Testis (tissue), 2 donors: ENCODE data around the gene IKBKE.

Source experiments
- POLR2A ChIP-seq: fragments of 450-650 bp; IDR thresholded peaks from one replicate; pipeline ENCODE4 v1.6.1; 2017; ENCODE audit warnings: antibody characterized with exemption, mild to moderate bottlenecking, moderate library complexity
- TF ChIP-seq, protein P1 (sequence below), 3 experiments: fragments of 450-650 bp in 2 of 3; fragments of 200-600 bp in 1 of 3; sonication (generic) in 1 of 3; IDR thresholded peaks; one replicate each; pipeline ENCODE4 v1.5.1; 2016 to 2019; ENCODE audit warnings: antibody characterized with exemption in 3 of 3, mild to moderate bottlenecking in 2 of 3, moderate library complexity in 1 of 3

- TF ChIP-seq POLR2A = no peak
- TF ChIP-seq, protein P1, sequence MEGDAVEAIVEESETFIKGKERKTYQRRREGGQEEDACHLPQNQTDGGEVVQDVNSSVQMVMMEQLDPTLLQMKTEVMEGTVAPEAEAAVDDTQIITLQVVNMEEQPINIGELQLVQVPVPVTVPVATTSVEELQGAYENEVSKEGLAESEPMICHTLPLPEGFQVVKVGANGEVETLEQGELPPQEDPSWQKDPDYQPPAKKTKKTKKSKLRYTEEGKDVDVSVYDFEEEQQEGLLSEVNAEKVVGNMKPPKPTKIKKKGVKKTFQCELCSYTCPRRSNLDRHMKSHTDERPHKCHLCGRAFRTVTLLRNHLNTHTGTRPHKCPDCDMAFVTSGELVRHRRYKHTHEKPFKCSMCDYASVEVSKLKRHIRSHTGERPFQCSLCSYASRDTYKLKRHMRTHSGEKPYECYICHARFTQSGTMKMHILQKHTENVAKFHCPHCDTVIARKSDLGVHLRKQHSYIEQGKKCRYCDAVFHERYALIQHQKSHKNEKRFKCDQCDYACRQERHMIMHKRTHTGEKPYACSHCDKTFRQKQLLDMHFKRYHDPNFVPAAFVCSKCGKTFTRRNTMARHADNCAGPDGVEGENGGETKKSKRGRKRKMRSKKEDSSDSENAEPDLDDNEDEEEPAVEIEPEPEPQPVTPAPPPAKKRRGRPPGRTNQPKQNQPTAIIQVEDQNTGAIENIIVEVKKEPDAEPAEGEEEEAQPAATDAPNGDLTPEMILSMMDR (IDR thresholded peaks at IDR 0.05) = no peak
Observed at GRCh38 chr1:206488466-206488865, 18.2 kb downstream of the IKBKE start.
